NCI-H146 treated with DMSO at 0.1 percent for 48 hours (cell line): ENCODE data around the gene DHX35.

Source experiments
- DNase-seq: peaks from one replicate; lab custom pipeline; 2025; ENCODE audit not compliant: unreplicated experiment; lab: John Stamatoyannopoulos, UW

Gene DHX35

GRCh38 chr20:39052676-39053075 lies 90.5 kb downstream of the DHX35 start:
- no peak for DNase-seq

- DNase-seq: no peak
These were observed 95.0 kb downstream of the DHX35 start for GRCh38 chr20:39057143-39057542.

DNA sequence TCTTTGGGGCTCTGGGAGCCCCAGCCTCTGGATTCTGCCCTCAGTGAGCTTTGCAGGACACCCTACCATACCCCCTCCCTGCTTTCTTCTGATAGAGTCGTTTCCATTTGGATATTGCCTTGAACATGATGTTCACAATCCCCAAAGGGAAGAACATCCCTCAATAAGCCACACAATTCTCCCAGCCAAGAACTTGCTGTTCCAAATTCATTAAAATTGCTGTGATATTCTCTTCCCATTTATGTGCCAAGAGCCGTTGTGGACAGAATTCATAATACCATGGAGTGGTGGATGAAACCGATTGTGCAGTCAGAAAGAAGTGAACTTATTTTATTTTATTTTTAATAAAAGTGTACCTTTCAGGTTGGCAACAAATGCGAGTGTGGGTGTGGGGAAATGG lies 95.8 kb downstream of the DHX35 start:
- DNase-seq: no peak

DNA sequence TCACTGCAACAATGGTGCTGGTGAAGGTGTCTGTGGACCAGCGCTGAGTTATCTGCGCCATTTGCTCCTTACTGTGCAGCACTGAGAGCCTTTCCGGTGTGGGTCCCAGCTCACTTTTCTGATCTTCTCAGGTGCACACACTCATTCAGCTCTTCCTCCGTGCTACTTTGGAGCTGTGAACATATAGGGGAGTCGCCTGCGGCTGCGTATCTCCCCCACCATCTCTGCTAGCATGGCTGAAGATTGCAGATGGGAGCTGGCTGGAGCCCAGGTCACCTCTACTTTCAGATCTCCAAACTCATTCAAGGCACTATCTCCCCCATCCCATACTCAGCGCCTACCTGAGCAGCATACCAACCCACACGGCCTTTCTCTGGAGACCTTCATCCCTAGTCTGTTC lies 96.9 kb downstream of the DHX35 start:
- no peak for DNase-seq

GRCh38 chr20:39066471-39067242 lies 104.5 kb downstream of the DHX35 start:
- peak; percentile 39 for DNase-seq

- no peak for DNase-seq
These were observed 105.5 kb downstream of the DHX35 start for GRCh38 chr20:39067526-39068216.

- no peak for DNase-seq
These were observed 107.8 kb downstream of the DHX35 start for GRCh38 chr20:39069976-39070375.

DNA sequence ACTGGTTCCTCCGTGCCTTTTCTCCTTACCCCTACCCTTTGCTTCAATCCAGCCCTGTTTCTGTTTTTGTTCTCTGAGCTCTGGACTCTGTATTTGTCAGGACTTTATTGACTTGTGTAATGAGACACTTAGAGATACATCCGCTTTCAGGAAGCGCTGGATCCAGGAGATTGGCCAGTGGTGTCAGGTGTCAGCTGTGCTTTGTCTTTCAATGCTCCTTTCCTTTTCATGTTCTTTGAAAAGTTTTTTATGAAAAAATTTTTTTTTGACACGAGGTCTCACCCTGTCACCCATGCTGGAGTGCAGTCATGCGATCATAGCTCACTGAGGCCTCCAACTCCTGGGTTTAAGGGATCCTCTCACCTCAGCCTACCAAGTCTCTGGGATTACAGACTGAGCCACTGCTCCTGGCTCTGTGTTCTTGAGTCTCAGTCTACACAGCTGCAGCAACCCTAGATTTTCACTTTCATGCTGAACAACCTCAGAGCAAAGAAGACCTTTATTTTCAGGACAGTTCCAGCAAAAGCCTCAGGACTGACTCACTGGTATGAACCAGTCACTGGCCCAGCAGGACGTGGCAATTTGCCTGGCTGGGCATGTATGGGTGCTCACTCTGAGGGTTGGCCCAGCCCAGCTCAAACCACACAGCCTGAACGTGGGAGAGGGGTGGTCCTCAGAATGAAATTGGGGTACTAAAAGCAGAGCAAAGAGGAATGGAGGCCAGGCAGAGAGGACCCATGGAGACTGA lies 108.5 kb downstream of the DHX35 start:
- DNase-seq: peak; percentile 20

DNA sequence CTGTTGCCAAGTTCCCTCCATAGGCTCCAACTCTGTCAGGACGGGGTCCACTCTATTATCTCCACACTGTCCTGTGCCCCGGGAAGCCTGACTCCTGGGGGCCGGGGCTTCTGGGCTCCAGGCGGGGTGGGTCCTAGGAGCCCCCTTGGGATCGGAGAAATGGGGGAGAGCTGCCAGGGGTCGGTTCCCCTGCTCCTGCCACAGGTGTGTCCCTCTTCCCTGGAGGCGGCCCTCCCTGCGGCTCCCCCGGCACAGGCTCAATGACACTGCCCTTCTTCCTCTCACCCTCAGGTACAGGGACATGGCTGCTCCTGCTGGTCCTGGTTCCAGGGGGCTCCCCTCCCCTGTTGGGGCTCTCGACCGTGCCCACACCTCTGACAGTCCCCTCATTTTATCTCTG lies 110.0 kb downstream of the DHX35 start:
- DNase-seq: no peak

DNA sequence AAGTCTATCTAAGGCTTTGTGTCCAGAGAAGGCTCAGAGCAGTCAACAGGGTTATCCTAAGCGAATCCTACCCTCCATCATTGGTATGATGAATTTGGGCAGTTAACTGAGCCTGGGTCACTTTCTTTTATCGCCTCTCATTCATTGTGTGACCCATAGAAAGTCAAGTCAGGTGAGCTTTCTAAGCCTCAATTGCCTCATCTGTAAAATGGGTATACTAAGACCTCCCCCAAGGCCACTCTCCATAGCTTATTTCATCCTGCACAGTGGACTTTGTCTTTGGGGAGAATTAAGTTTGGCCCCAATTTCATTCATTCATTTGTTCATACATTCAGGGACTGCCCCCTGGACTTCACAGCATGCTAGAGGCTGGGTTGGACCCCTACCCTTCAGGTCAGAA lies 110.5 kb downstream of the DHX35 start:
- no peak for DNase-seq

DNA sequence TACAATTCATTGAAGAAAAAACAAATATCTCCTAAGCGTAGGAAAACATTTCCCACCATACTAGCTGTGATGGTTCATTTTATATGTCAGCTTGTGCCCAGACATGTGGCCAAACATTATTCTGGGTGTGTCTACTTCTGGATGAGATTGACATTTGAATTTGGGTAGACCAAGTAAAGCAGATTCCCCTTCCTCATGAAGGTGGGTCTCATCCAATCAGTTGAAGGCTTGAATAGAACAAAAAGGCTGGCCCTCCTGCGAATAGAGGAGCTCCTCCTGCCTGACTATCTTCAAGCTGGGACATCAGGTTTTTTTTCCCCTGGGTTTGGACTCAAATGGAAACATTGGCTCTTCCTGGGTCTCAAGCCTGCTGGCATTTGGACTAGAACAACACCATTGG lies 113.6 kb downstream of the DHX35 start:
- DNase-seq: no peak

- no peak for DNase-seq
These were observed 114.8 kb downstream of the DHX35 start for GRCh38 chr20:39076958-39077357.

DNA sequence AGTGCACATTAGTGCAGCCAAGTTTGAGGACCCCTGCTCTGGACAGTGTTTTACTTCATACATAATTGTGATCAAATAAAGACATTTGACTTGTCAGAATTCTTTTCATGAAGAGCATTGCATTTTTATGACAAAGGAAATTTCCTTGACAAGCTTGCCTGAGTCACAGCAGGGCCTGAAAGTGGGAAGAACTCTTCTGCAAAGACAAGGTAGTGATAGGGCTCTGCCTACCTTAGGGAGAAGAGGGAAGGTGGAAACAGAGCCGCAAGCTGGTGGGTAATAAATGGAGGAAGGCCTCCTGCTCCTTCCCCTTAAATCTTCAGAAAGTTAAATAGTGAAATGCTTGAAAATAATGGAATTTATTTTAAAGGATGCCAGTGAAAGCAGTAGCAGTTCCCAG lies 118.2 kb downstream of the DHX35 start:
- no peak for DNase-seq

GRCh38 chr20:39081255-39081654 lies 119.1 kb downstream of the DHX35 start:
- peak; percentile 61 for DNase-seq

GRCh38 chr20:39082622-39083398 lies 120.7 kb downstream of the DHX35 start:
- DNase-seq: no peak

DNA sequence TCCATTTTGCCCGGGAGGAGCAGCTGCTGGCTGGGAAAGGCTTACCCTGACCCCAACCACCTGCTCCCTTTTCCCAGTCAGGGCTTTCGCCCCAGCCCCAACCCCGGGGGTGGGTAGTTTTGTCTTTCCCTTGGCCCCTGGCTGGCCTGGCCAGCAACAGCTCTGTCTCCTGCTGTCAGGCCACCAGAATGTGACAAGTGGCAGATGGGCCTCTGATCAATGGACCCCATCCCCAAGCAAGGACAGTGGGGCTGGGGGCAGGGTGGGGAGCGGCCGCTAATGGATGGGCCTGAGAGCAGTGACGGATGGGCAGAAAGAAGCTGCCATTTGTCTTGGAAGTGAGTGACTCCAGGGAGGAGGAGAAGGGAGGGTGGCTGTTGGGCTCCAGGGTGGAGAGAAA lies 121.6 kb downstream of the DHX35 start:
- no peak for DNase-seq

- no peak for DNase-seq
These were observed 126.9 kb downstream of the DHX35 start for GRCh38 chr20:39089029-39089428.
